HEK293T (cell line): Measurements from ENCODE around the gene PEMT.

ENCODE experiments used
- ARNT ChIP-seq: fragments of 450-650 bp; IDR thresholded peaks from 2 replicates; pipeline ENCODE4 v1.6.1; 2017; ENCODE audit warnings: mild to moderate bottlenecking
- BHLHE40 ChIP-seq: fragments of 450-650 bp; IDR thresholded peaks from 2 replicates; pipeline ENCODE4 v1.6.1; 2016; ENCODE audit warnings: mild to moderate bottlenecking, moderate library complexity, borderline replicate concordance
- CTBP1 ChIP-seq: fragments of 450-650 bp; IDR thresholded peaks from 2 replicates; pipeline ENCODE4 v1.6.1; 2016; ENCODE audit warnings: borderline replicate concordance
- ELF4 ChIP-seq: fragments of 450-650 bp; IDR thresholded peaks from 2 replicates; pipeline ENCODE4 v1.6.1; 2017; ENCODE audit warnings: antibody characterized with exemption
- NFRKB ChIP-seq: fragments of 450-650 bp; IDR thresholded peaks from 2 replicates; pipeline ENCODE4 v1.6.1; 2016; ENCODE audit warnings: mild to moderate bottlenecking, moderate library complexity
- SP1 ChIP-seq: fragments of 450-650 bp; IDR thresholded peaks from 2 replicates; pipeline ENCODE4 v1.6.1; 2017
- SUZ12 ChIP-seq: fragments of 450-650 bp; IDR thresholded peaks from 2 replicates; pipeline ENCODE4 v1.6.1; 2016; ENCODE audit warnings: mild to moderate bottlenecking

GRCh38 chr17:17590883-17591354 is 589 bp downstream of the PEMT start:
- TF ChIP-seq ARNT (no peak), CTBP1 (no peak), NFRKB (no peak), SP1 (no peak), ELF4 (no peak), BHLHE40 (no peak), SUZ12 (no peak)
